Epithelial cell of prostate (primary cell): Measurements from ENCODE around the gene ADGRD1.
"Not testable (repeated sequence)": the region's sequence is repeated elsewhere in the genome, so short reads cannot be mapped to it uniquely, and the experiment has no call there.

Experiments used
- DNase-seq: peaks from one replicate; pipeline ENCODE4 v3.0.0-alpha.2; 2011; ENCODE audit warnings: low read depth, low spot score
- H3K27ac ChIP-seq: fragments of 450-650 bp; 2 replicates; pipeline ENCODE4 v1.5.1; 2017; ENCODE audit warnings: mild to moderate bottlenecking

The ADGRD1 gene

DNA sequence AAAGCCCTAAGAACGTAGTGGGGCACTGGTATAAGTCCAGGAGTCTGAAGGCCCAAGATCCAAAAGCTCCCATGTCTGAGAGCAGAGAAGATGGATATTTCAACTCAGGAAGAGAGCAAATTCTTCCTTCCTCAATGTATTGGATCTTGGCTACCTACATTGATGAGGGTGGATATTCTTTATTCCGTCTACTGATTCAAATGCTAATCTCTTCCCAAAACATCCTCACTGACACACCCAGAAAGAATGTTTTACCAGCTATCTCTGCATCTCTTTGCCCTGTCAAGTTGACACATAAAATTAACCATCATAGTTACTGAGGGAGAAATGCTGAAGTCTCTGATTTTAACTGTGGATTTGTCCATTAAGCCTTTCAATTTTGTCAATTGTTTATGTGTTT lies 16.6 kb upstream of the ADGRD1 start:
- no peak overlapping the region for H3K27ac ChIP-seq
- no peak for DNase-seq

DNA sequence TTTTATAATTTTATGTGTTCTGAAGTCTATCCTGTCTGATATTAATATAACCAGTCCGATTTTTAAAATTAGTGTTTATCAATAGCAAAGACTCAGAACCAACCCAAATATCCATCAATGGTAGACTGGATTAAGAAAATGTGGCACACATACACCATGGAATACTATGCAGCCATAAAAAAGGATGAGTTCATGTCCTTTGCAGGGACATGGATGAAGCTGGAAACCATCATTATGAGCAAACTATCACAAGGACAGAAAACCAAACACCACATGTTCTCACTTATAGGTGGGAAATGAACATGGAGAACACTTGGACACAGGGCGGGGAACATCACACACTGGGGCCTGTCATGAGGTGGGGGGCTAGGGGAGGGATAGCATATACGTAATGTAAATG lies 16.2 kb upstream of the ADGRD1 start:
- H3K27ac ChIP-seq, DNase-seq: not testable (repeated sequence)

GRCh38 chr12:130938186-130938585 lies 15.5 kb upstream of the ADGRD1 start:
- no peak for DNase-seq
- no peak overlapping the region for H3K27ac ChIP-seq

DNA sequence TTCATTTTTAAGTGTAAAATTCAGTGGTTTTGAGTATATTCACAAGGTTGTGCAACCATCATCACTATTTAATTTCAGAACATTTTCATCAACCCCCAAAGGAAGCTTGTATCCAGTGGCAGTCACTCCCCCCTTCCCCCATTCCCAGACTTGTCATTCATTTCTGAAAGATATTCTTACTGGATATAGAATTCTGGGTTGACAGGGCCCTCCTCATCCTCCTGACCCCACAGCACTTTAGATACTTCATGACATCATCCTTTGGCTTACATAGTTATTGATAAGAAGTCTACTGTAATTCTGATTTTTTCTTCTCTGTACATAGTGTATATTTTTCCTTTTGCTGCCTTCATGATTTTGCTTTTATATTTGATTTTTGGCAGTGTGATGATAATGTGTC lies 8.8 kb upstream of the ADGRD1 start:
- DNase-seq, result no peak
- H3K27ac ChIP-seq, result no peak overlapping the region

DNA sequence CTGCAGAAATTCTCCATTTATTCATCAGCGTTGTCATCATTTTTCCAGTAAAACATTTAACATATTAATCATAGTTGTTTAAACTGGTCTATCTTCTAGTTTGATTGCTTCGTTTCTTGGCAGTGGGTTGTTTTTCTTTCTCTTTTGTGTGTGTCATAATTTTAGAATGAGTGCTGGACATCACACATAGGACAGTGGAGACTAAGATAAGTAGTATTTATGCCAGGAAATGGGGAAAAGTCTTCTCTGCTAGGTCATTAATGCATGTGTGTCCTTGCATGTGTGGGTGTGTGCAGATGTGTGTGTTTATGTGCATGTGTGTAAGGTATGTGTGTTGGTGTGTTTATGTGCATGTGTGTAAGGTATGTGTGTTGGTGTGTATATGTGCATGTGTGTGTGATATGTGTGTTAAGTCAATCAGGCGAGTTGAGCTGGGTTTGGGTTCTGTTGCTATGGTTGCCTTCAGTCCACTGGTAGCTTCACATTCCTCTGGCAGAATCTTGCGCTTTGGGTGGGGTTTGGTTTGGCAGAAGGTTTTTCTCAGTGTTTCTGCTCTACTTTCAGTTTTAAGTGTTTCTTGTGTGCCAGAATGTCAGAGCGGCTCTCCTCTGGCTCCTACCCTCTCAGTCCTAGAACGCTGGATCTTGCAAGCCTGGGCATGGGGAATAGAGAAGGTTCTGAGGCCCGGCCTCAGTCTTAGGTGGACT lies 7.8 kb upstream of the ADGRD1 start:
- DNase-seq, result no peak
- H3K27ac ChIP-seq, result no peak overlapping the region

DNA sequence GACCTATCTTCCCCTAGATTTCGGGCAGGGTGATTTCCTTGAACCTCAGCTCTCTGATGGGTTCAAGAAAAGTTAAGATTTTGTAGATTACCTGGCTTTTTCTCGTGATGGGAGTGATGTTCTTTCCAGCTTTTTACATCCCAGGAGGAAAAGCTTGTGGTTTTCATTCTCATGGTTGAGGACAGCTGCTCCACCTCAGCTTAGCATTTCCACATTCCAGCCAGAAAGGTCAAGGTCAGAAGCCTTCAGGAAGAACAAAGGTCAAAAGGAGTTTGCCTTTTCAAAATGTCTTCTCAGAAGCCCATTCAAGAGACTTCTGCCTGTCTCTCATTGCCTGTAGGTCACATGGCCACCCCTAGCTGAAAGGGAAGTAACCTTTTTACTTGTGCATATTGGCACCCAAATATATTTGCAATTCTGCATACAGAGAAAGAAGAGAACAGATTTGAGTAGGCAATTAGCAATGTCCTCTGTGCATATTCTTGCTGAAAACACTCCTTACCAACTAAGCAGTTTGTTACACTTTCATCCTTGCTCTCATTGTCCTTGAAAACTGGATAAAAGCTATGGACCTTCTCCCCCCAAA lies 6.6 kb upstream of the ADGRD1 start:
- DNase-seq, result no peak

DNA sequence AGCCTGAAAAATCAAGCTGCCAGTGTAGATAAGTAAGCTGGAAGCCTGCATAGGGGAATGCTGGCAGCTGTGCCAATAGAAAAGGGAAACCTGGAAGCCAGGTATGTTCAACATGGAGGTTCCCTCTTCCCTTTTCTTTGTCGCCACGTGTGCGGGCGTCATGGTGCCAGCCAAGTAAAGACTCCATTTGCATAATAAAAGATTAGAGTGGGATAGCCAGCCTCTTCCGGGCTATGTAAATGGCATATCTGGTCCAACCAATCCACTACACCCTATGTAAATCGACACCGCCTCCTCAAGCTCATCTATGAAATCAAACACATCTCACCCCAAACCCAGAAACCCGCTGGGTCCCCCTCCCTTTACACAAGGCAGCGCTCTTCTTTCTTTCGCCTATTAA lies 5.6 kb upstream of the ADGRD1 start:
- DNase-seq, result no peak
- no peak overlapping the region for H3K27ac ChIP-seq

More for the DNA sequence above, 6.6 kb upstream of the ADGRD1 start:
- no peak overlapping the region for H3K27ac ChIP-seq

DNA sequence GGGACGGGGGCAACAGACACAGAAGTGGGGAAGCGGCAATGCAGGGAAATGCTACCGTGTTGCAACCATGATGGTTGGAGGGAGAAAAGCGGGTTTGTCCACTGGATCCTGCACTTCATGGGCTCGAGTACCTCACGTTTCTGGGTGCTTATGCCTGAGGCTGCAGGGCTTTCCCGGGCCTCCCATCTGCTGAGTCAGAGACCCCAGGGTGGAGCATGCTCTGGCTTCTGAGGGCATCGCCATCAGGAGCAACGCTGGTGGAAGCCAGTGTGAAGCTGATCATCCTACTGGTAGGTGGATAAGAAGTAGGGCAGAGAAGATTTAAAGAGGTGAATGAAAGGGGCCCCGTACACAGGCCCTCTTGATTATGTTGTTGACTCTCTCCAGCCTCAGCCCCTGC lies 5.0 kb upstream of the ADGRD1 start:
- H3K27ac ChIP-seq, result no peak overlapping the region
- no peak for DNase-seq

GRCh38 chr12:130949806-130950205 lies 3.9 kb upstream of the ADGRD1 start:
- no peak overlapping the region for H3K27ac ChIP-seq
- DNase-seq, result no peak

- no peak for DNase-seq
- no peak overlapping the region for H3K27ac ChIP-seq
These were observed 2.1 kb upstream of the ADGRD1 start for GRCh38 chr12:130951636-130952035.

GRCh38 chr12:130952171-130952954 lies 1.3 kb upstream of the ADGRD1 start:
- DNase-seq, result no peak
- no peak overlapping the region for H3K27ac ChIP-seq

GRCh38 chr12:130954544-130954831 lies 781 bp downstream of the ADGRD1 start:
- no peak overlapping the region for H3K27ac ChIP-seq
- DNase-seq, result no peak

DNA sequence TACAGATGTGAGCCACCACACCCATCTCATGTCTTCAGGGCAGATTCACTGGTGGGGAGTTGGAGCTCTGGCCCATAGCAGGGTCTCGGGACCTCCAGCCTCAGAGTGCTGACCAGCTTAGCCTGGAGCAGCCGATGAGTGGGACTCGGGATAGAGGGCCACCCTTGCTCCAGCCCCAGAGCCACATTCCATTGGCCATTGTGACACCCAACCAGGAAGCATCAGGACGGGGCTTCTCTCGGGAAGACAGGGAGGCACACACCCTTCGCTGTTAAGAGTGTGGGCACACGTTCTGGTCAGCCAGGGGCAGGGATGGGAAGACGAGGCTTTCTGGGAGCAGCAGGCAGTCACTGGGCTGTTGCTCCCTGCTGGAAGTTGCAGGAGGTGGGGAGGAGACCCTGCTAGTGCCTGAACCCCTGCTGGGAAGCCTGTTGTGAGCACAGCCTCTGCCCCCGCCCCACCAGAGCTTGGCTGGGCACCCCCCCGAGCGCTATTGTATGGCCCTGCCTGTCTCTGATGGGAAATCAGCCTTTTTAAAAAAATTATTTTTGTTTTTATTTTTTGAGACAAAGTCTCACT lies 1.6 kb downstream of the ADGRD1 start:
- H3K27ac ChIP-seq, result no peak overlapping the region
- no peak for DNase-seq

GRCh38 chr12:130956009-130956408 lies 2.3 kb downstream of the ADGRD1 start:
- no peak overlapping the region for H3K27ac ChIP-seq
- no peak for DNase-seq

- no peak for DNase-seq
- no peak overlapping the region for H3K27ac ChIP-seq
These were observed 3.0 kb downstream of the ADGRD1 start for GRCh38 chr12:130956456-130957303.

DNA sequence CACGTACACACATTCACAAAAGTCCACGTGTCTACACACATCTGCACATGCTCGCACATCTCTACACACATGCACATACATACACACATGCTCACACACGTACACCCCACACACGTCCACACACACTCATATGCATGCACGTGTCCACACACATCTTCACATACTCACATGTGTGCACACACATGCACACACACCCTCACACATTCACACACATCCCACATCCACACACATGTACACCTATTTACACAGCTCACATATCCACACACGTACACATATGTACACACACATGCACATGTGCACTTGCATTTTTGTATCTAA lies 3.6 kb downstream of the ADGRD1 start:
- no peak for DNase-seq
- no peak overlapping the region for H3K27ac ChIP-seq

- H3K27ac ChIP-seq, result no peak overlapping the region
- no peak for DNase-seq
These were observed 4.9 kb downstream of the ADGRD1 start for GRCh38 chr12:130958557-130959140.

DNA sequence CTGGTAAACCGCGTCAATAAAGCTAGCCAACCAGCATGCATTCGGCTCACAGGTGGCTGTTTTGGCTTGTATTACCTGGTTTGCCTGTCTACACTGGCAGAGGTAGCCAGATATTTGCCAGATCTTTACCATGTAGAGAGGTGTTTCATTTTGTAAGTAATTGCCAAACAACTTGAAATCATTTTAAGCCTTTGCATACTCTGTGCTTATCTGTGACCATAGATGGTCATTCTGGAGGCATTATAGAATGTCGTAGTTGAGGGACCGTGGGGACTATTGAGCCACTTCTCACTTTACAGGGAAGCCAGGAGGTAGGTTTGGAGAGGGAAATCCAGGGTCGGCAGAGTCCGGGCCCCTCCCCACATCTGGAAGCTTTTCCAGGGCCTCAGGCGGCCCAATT lies 5.9 kb downstream of the ADGRD1 start:
- H3K27ac ChIP-seq, result no peak overlapping the region
- no peak for DNase-seq

- DNase-seq, result no peak
- no peak overlapping the region for H3K27ac ChIP-seq
These were observed 6.4 kb downstream of the ADGRD1 start for GRCh38 chr12:130960058-130960457.

- DNase-seq, result no peak
- no peak overlapping the region for H3K27ac ChIP-seq
These were observed 7.1 kb downstream of the ADGRD1 start for GRCh38 chr12:130960787-130961186.
